Measurements from ENCODE around the gene AKAP6. TPM values are rescaled to one million over a fixed set of nuclear protein-coding genes. Genes with fewer than 3 reads are reported as not detected.

AKAP6 gene
- total RNA-seq, 6 experiments from 2014 or later = 1.7 to 9.6 (median 4.3) TPM

DNA sequence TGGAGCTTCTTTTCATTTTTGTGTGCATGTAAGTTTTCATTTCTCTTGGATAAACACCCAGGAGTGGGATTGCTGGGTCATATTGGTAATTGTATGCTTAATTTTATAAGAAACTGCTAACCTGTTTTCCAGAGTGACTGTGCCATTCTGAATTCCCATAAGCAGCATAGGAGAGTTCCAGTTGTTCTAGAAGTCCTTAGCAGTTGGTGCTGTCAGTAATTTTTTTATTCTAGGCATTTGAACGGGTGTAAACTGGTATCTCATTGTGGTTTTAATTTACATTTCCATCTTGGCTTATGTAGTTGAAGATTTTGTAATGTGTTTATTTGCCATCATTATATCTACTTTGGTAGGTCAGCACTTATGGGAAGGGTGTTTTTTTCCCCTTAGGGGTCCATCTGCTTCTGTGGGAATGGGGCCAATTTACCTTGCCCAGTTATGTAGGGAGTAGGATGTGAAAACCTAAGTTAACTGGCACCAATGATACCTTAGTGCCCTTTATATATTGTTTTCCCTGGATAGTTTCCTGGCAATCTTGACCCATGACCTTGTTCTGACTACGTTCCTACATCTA, 202.9 kb downstream of the AKAP6 start:
- ATAC-seq = no peak
- WGBS (ENCODE audit: insufficient coverage, low coverage, low lambda C conversion rate, missing lambda C conversion rate) = 82% methylated on average over 2 of the region's 2 CpGs

DNA sequence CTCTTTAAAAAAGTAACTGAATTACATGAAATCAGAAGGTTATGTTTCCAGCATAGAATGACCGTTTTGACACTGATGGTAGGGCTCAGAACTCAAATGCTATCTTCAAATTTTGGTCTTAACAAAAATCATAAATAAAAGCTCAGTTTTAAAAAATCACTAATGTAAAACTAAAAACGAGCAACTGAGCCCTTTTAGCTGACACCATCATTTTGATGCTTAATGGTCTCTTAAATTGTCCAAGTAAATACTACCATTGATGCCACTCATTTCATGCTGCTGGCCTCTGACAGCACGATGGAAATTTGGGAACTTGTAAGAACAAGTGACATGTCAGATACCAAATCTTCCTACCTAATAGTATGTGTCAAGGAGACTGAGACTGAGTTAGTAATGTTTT, 205.0 kb downstream of the AKAP6 start:
- intact Hi-C loops (cut with DNase I) = no loop called here
- Histone ChIP-seq H3K9me3 (no peaks in the 10 kb centered on the region), H3K4me1 (no peaks in the 10 kb centered on the region), H3K4me3 (no peak overlapping the region), H3K27me3 (no peaks in the 10 kb centered on the region), H3K27ac (no peak overlapping the region), H3K36me3 (no peaks in the 10 kb centered on the region)
- DNase-seq (no peak), ATAC-seq (no peak)
- WGBS (ENCODE audit: insufficient coverage, low coverage, low lambda C conversion rate, missing lambda C conversion rate) = 87% methylated on average over 3 of the region's 3 CpGs
- TF ChIP-seq POLR2A (IDR thresholded peaks at IDR 0.05) = no peak
- TF ChIP-seq, protein P1, sequence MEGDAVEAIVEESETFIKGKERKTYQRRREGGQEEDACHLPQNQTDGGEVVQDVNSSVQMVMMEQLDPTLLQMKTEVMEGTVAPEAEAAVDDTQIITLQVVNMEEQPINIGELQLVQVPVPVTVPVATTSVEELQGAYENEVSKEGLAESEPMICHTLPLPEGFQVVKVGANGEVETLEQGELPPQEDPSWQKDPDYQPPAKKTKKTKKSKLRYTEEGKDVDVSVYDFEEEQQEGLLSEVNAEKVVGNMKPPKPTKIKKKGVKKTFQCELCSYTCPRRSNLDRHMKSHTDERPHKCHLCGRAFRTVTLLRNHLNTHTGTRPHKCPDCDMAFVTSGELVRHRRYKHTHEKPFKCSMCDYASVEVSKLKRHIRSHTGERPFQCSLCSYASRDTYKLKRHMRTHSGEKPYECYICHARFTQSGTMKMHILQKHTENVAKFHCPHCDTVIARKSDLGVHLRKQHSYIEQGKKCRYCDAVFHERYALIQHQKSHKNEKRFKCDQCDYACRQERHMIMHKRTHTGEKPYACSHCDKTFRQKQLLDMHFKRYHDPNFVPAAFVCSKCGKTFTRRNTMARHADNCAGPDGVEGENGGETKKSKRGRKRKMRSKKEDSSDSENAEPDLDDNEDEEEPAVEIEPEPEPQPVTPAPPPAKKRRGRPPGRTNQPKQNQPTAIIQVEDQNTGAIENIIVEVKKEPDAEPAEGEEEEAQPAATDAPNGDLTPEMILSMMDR (IDR thresholded peaks at IDR 0.05) = no peak

More for the DNA sequence above, 202.9 kb downstream of the AKAP6 start:
- no peak for TF ChIP-seq POLR2A (IDR thresholded peaks at IDR 0.05)
- TF ChIP-seq, protein P1 (IDR thresholded peaks at IDR 0.05) = no peak
- H3K9me3 ChIP-seq = no peaks in the 10 kb centered on the region
- no peak overlapping the region for H3K27ac ChIP-seq
- no peak for DNase-seq
- H3K27me3 ChIP-seq = no peaks in the 10 kb centered on the region
- intact Hi-C loops (cut with DNase I) = no loop called here
- no peaks in the 10 kb centered on the region for H3K4me1 ChIP-seq
- H3K36me3 ChIP-seq = no peaks in the 10 kb centered on the region
- H3K4me3 ChIP-seq = no peak overlapping the region

DNA sequence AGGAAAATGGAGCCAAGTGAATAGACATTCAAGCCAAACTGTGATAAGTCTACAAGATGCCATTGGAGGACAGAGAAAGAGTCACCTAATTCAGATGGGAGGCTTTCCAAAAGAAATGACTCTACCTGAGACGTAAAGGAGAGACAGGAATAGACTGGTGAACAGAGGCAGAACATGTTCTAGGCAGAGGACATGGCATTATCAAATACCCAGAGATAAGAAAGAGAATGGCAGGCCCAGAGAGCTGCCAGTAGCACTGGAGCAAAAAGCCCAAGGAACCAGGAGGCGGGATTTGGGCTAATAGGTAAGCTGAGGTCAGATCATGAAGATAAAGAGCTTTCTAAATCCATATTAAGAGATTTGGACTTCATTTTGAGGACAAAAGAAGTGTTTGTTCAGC, 207.1 kb downstream of the AKAP6 start:
- TF ChIP-seq, protein P1 (IDR thresholded peaks at IDR 0.05) = no peak
- no peak for TF ChIP-seq POLR2A (IDR thresholded peaks at IDR 0.05)
- Histone ChIP-seq H3K4me1 (no peaks in the 10 kb centered on the region), H3K27ac (no peak overlapping the region), H3K36me3 (no peaks in the 10 kb centered on the region), H3K4me3 (no peak overlapping the region), H3K9me3 (no peaks in the 10 kb centered on the region), H3K27me3 (no peaks in the 10 kb centered on the region)
- no peak for ATAC-seq
- no peak for DNase-seq
- WGBS (ENCODE audit: insufficient coverage, low coverage, low lambda C conversion rate, missing lambda C conversion rate) = 100% methylated on average over 1 of the region's 2 CpGs
- intact Hi-C loops (cut with DNase I) = no loop called here

DNA sequence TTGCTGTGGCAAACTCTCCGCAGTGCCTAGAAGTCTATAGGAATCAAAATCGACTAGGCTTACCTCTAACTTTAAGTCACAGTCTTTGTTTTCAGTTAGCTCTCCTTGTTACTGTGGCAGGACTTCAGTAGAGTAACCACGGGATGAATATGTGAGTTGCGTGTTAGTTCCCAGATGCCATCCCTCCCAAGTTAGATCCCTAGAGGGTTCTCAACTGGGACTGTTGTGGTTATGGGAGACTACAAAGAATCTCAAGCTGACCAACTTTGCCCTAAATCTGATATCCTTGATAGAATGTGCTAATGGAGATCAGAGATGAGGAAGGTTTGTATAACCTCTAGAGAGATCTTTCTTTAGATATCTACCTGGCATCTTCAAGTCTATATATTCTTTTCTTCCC, 208.1 kb downstream of the AKAP6 start:
- 89% methylated on average over 4 of the region's 4 CpGs for WGBS (ENCODE audit: insufficient coverage, low coverage, low lambda C conversion rate, missing lambda C conversion rate)
- DNase-seq = no peak
- ATAC-seq = no peak
- H3K4me1 ChIP-seq = no peaks in the 10 kb centered on the region
- no peaks in the 10 kb centered on the region for H3K27me3 ChIP-seq
- intact Hi-C loops (cut with DNase I) = no loop called here
- no peaks in the 10 kb centered on the region for H3K9me3 ChIP-seq
- no peak overlapping the region for H3K4me3 ChIP-seq
- no peak overlapping the region for H3K27ac ChIP-seq
- H3K36me3 ChIP-seq = no peaks in the 10 kb centered on the region
- TF ChIP-seq POLR2A (IDR thresholded peaks at IDR 0.05) = no peak

DNA sequence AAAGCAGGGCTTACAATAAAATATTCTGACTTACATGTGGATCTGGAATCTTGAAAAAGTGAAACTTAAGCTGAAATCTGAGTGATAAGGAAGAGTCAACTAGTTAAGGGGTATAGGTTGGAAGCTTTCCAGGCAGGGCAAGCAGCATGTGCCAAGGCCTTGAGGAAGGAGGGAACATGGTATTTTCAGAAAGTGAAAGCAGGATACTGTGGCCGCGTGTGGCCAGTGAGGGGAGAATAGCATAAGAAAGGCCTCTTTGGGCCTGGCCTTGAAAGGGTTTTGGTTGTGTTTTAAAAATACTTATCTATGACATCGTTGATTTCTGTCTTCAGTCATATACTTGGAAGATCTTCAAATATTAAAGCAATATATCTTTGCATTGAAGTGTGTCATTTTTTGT, 213.4 kb downstream of the AKAP6 start:
- Histone ChIP-seq H3K4me3 (no peak overlapping the region), H3K27ac (no peak overlapping the region), H3K4me1 (no peaks in the 10 kb centered on the region), H3K27me3 (no peaks in the 10 kb centered on the region), H3K36me3 (peaks cover 0 to 2% (median 0%) of the 10 kb centered on the region in 4 donors), H3K9me3 (no peaks in the 10 kb centered on the region)
- TF ChIP-seq, protein P1 (IDR thresholded peaks at IDR 0.05) = no peak
- no peak for TF ChIP-seq POLR2A (IDR thresholded peaks at IDR 0.05)
- intact Hi-C loops (cut with DNase I) = no loop called here
- 79% methylated on average over 3 of the region's 3 CpGs for WGBS (ENCODE audit: insufficient coverage, low coverage, low lambda C conversion rate, missing lambda C conversion rate)
- ATAC-seq (no peak), DNase-seq (no peak)

All from right lobe of liver (tissue), 6 donors.